ENCODE data around the gene TM4SF18. TPM values are rescaled to one million over a fixed set of nuclear protein-coding genes. Genes with fewer than 3 reads are reported as not detected.

TM4SF18 gene, protein sequence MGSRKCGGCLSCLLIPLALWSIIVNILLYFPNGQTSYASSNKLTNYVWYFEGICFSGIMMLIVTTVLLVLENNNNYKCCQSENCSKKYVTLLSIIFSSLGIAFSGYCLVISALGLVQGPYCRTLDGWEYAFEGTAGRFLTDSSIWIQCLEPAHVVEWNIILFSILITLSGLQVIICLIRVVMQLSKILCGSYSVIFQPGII
- total RNA-seq: 37.4 TPM

DNA sequence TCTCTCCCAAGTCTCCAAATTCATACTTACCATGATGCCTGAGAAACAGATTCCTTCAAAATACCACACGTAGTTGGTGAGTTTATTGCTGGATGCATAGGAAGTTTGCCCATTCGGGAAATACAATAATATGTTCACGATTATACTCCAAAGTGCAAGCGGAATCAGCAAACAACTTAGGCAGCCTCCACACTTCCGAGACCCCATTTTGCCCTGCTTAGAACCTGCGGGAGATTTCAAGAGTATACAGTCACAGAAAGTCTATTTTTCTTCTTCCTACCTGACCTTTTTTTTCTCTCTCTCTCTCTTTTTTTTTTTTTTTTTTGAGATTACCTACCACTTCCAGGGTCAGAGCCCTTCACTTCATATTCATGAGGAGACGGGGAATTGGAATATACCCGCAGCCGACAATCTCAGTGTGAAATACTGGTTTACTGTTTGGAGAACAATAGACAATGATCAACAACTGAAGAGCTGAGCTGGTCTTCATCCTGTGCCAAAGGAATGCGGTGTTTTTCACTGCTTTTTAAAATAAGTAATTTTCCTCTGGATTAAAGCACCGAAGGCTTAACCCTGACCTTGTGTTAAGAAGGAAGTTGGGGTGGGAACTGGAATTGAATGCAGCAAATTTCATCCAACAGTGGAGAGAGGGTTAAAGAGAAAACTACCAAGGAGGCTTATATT is at the start of gene TM4SF18:
TSS of gene TM4SF18 (minus strand) at position 461 of the 684 bp plus-strand sequence. CDS start at position 207, 254 bp downstream.

DNA sequence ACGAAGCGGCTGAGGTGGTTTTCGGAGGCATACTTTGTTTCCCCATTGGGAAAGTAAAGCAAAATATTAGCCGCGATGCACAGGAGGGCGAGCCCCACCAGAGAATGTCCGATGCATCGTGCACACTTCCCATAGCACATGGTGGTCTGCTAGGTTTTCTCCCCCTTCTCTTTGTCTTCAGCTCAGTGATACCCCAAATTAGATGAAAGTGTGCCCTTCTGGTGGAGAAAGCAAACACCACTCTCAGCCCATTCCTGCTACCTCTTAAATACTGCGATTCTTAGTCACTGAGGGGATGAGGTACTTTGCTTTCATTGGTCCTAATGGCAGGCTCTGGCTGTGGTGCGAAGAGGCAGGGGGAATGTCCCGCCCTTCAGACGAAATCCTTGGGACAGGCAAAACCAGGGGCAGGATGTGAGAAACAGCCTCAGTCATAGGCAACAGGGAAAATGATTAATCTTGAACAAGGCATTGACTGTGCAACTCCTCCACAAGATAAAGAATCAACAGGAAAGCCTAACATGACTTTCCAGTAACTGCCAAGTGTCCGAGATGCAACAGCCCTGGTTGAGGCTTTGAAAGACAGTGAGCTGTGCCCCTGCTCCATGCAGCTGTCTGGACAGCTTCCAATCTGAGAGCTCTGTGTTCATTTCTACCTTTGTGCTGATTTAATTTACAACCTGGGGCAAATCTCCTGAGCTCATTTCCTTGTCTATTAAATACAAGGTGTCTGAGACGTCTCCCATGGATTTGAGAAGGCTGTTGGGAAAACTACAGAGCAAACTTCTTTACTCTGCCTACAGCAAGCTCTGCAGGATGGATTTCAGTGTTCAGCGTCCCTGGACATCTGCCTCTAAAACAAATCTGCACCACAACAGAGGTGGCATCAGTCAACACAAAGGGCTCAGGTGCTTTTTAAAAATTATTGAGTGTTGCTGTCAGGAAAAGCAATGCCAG is 44.2 kb upstream of the TM4SF18 start, which contains the start of gene TM4SF1:
TSS of gene TM4SF1 (minus strand) at position 242 of the 957 bp plus-strand sequence. CDS start at position 140, 102 bp downstream.

Other genes with a start within 250 kb of the TM4SF18 start
- gene HLTF, start 247.1 kb downstream of the TM4SF18 start, total RNA-seq: 36.0 TPM
- 32.3 TPM for gene HPS3, start 204.0 kb downstream of the TM4SF18 start, total RNA-seq
- gene CP, start 111.8 kb downstream of the TM4SF18 start, total RNA-seq: 0.64 TPM
- 94.5 TPM for gene TM4SF1, start 44.0 kb upstream of the TM4SF18 start, total RNA-seq
- 0.58 TPM for gene TM4SF4, start 141.1 kb upstream of the TM4SF18 start, total RNA-seq